MCF 10A (cell line): ENCODE data around the gene KDM5B. TPM values are rescaled to one million over a fixed set of nuclear protein-coding genes. Genes with fewer than 3 reads are reported as not detected.

Experiments used
- BruUV-seq: library from RNA; stranded (reverse); fragments of 400-500 nt; replicated peaks from 2 replicates; lab custom pipeline; 2021; lab: Mats Ljungman, UMichigan
- CTCF ChIA-PET: fragments of 300-600 bp; sonication (Branson Sonifier 250); formaldehyde crosslinking; extraction: SDS; loops from one replicate; lab custom pipeline; 2021; ENCODE audit warnings: antibody characterized with exemption, inconsistent platforms; lab: Yijun Ruan, JAX
- POLR2A ChIA-PET: fragments of 300-600, 350-650 bp; sonication (Branson Sonifier 250); formaldehyde crosslinking; extraction: SDS; loops from one replicate; lab custom pipeline; 2020; ENCODE audit warnings: antibody characterized with exemption, inconsistent platforms; lab: Yijun Ruan, JAX
- DNase-seq: peaks from one replicate; pipeline ENCODE4 v3.0.0-alpha.2; 2018; ENCODE audit not compliant: unreplicated experiment
- H3K27ac Mint-ChIP-seq: one replicate; pipeline ENCODE4 v1.8.0; 2022; ENCODE audit warnings: mild to moderate bottlenecking, low read depth, mixed read lengths; ENCODE audit not compliant: unreplicated experiment
- H3K27me3 Mint-ChIP-seq: one replicate; pipeline ENCODE4 v1.8.0; 2022; ENCODE audit warnings: mixed read lengths; ENCODE audit not compliant: insufficient read depth, unreplicated experiment
- H3K36me3 Mint-ChIP-seq: one replicate; pipeline ENCODE4 v1.8.0; 2022; ENCODE audit warnings: mild to moderate bottlenecking, moderate library complexity, mixed read lengths; ENCODE audit not compliant: insufficient read depth, unreplicated experiment
- H3K4me1 Mint-ChIP-seq: one replicate; pipeline ENCODE4 v1.8.0; 2022; ENCODE audit warnings: mixed read lengths; ENCODE audit not compliant: insufficient read depth, unreplicated experiment
- H3K4me3 Mint-ChIP-seq: one replicate; pipeline ENCODE4 v1.8.0; 2022; ENCODE audit warnings: mild to moderate bottlenecking, moderate library complexity, mixed read lengths; ENCODE audit not compliant: unreplicated experiment
- H3K9me3 Mint-ChIP-seq: one replicate; pipeline ENCODE4 v1.8.0; 2022; ENCODE audit warnings: mixed read lengths; ENCODE audit not compliant: unreplicated experiment
- intact Hi-C: fragments of 100-400 bp; cut with micrococcal nuclease; formaldehyde crosslinking; loops from 2 replicates; pipeline ENCODE4 v1.14.1; 2022
- total RNA-seq: library from RNA; stranded (reverse); gene quantifications from 2 replicates; pipeline ENCODE4 v1.2.3, GENCODE V29; 2022
- TF ChIP-seq, protein P1 (sequence below): fragments of 200-600 bp; IDR thresholded peaks from one replicate; pipeline ENCODE4 v1.8.0; 2022; ENCODE audit warnings: antibody characterized with exemption, mild to moderate bottlenecking; ENCODE audit not compliant: unreplicated experiment

KDM5B gene
- total RNA-seq, 1 experiment from 2014 or later: 180 TPM

GRCh38 chr1:202681736-202682420 lies 126.3 kb downstream of the KDM5B start:
- ChIA-PET POLR2A (interaction anchor here (0.9 to 1.7 kb wide), 4 partner anchors 10 to 37 kb away, joined by 3 to 4 read pairs (median 4); no protein-coding TSS in a partner anchor), CTCF (interaction anchor here (0.9 to 1.8 kb wide), 7 partner anchors 11 to 491 kb away, joined by 3 to 7 read pairs (median 3); no protein-coding TSS in a partner anchor)
- no peak overlapping the region for H3K27ac Mint-ChIP-seq
- intact Hi-C loops: no loop called here
- no TSS peak for BruUV-seq
- no peaks in the 10 kb centered on the region for H3K36me3 Mint-ChIP-seq
- no peaks in the 10 kb centered on the region for H3K9me3 Mint-ChIP-seq
- H3K27me3 Mint-ChIP-seq: peaks cover 87% of the 10 kb centered on the region
- TF ChIP-seq, protein P1, sequence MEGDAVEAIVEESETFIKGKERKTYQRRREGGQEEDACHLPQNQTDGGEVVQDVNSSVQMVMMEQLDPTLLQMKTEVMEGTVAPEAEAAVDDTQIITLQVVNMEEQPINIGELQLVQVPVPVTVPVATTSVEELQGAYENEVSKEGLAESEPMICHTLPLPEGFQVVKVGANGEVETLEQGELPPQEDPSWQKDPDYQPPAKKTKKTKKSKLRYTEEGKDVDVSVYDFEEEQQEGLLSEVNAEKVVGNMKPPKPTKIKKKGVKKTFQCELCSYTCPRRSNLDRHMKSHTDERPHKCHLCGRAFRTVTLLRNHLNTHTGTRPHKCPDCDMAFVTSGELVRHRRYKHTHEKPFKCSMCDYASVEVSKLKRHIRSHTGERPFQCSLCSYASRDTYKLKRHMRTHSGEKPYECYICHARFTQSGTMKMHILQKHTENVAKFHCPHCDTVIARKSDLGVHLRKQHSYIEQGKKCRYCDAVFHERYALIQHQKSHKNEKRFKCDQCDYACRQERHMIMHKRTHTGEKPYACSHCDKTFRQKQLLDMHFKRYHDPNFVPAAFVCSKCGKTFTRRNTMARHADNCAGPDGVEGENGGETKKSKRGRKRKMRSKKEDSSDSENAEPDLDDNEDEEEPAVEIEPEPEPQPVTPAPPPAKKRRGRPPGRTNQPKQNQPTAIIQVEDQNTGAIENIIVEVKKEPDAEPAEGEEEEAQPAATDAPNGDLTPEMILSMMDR: no peak
- H3K4me1 Mint-ChIP-seq: no peaks in the 10 kb centered on the region
- no peak for DNase-seq
- H3K4me3 Mint-ChIP-seq: no peak overlapping the region

GRCh38 chr1:202680586-202681352 lies 127.5 kb downstream of the KDM5B start:
- Mint-ChIP-seq H3K4me3 (no peak overlapping the region), H3K27ac (no peak overlapping the region), H3K9me3 (no peaks in the 10 kb centered on the region), H3K4me1 (no peaks in the 10 kb centered on the region), H3K36me3 (no peaks in the 10 kb centered on the region), H3K27me3 (peaks cover 87% of the 10 kb centered on the region)
- TF ChIP-seq, protein P1: no peak
- intact Hi-C loops: no loop called here
- no peak for DNase-seq
- ChIA-PET CTCF (interaction anchor here (0.6 to 1.8 kb wide), 9 partner anchors 12 to 972 kb away, joined by 3 to 7 read pairs (median 3); no protein-coding TSS in a partner anchor), POLR2A (no interaction called here)
- BruUV-seq: no TSS peak

DNA sequence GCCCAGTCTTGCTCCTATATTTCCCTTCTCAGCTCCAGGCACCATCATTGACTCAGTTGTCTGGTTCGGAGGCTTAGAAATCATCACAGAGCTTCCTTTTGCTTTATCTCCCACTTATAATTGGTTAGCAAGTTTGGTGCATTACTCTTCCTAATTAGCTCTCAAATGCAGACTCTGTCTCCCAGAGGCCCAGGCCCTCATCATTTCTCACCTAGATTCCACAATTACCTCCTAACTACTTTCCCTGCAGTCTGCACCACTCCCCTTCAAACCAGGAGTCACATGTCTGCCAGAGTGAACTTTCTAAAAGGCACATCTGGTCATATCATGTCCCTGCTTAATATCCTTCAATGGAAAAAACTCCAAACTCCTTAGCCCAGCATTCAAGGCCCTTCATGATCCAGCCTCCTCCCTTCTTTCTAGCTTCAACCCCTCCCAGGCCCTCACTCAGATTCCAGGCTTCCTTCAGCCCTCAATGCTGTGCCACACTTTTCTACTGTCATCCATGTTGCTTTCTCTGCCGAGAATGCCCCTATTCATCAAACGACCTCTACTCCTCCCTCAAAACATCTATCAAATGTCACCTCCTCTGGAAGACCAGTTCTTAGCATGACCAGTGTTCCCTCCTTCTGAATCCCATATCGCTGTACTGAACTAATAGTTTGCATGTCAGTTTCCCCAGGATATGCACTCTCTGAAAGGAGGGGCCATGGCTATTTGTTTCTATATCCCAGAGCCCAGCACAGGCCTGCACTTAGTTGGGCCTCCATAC lies 128.6 kb downstream of the KDM5B start:
- ChIA-PET POLR2A (no interaction called here), CTCF (interaction anchor here (0.5 to 1.7 kb wide), 9 partner anchors 9 to 397 kb away, joined by 3 to 6 read pairs (median 3); no protein-coding TSS in a partner anchor)
- Mint-ChIP-seq H3K27ac (no peak overlapping the region), H3K27me3 (peaks cover 77% of the 10 kb centered on the region), H3K9me3 (no peaks in the 10 kb centered on the region), H3K4me3 (no peak overlapping the region), H3K36me3 (no peaks in the 10 kb centered on the region), H3K4me1 (no peaks in the 10 kb centered on the region)
- intact Hi-C loops: no loop called here
- no peak for DNase-seq
- no TSS peak for BruUV-seq
- TF ChIP-seq, protein P1: no peak
